HG02678 (cell line): ENCODE data around the gene ITGAD.

Experiments used
- ATAC-seq: cut with Tn5 transposase; IDR thresholded peaks from one replicate; pipeline ENCODE4 v1.9.1; 2021; ENCODE audit warnings: mild to moderate bottlenecking, moderate library complexity; ENCODE audit not compliant: unreplicated experiment

Gene ITGAD

DNA sequence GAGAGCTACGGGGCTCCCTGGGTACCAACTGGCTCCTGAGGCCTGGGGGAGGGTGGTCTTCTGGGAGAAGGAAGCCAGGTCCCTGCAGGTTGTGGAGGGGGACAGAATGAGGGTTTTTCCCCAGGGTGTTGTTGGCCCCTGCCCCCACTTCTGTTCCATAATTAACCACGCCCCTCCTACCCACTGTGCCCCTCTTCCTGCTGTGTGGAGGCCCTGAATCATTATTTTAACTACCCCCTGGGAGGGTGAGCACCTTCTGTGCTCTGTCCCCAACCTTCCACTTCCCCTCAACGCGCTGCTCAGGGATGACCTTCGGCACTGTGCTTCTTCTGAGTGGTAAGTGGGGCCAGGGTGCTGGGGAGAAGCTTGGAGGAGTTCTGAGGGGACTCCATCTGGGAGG is at the start of gene ITGAD:
Gene ITGAD, plus strand, starts transcription at position 280 of the 400 bp plus-strand sequence. Its CDS starts 26 bp downstream, at position 306.
- ATAC-seq: no peak

DNA sequence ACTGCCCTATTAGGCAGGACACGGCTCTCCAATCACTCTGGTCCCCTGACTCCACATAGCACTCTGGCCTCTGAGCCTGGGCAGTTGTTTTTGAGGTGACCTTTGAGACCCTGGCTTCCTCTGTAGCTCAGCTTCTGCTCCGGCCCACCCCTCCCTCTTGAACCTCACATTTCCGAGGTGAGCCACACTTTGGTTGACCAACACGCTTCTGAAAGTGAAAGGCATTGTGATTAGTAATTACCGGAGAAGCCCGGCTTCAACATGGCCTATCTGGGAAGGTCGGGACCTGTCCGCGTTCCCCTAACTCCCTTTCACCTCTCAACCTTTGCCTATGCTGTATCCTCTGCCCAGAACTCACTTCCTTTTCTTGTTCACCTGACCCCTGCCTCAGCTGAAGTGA is 48.4 kb upstream of the ITGAD start:
- ATAC-seq: peak; percentile 85

DNA sequence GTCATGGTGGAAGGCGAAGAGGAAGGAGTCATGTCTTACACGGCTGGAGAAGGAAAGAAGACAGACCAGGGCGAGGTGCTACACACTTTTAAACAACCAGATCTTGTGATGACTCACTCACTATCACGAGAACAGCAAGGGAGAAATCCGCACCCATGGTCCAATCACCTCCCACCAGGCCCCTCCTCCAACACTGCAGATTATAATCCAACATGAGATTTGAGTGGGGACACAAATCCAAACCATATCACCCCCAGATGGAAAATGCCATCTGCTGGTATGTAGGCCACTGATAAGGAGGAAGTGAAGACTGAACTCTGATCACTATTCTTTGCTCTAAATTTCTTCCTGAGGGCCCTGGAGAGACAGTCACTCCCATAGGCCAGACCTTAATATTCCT is 45.7 kb upstream of the ITGAD start:
- no peak for ATAC-seq

DNA sequence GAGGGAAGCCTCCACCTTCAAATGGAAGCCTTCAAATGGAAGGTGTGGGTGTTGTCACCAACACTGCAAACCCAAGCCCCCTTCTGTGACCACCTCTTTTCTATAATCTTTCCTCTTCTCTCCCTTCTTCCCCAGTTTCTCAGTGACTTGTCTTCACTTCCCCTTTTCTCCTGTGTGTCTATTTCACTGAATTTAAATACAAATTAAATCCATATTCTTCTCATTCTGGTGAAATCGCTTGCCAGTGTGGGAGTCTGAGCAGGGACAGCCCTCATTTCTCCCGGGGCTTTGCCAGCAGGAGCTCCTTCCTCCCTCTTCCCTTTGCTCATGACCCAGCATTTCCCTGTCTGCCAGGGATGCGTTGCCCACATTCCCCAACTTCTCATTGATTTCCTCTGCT is 44.6 kb upstream of the ITGAD start:
- no peak for ATAC-seq

DNA sequence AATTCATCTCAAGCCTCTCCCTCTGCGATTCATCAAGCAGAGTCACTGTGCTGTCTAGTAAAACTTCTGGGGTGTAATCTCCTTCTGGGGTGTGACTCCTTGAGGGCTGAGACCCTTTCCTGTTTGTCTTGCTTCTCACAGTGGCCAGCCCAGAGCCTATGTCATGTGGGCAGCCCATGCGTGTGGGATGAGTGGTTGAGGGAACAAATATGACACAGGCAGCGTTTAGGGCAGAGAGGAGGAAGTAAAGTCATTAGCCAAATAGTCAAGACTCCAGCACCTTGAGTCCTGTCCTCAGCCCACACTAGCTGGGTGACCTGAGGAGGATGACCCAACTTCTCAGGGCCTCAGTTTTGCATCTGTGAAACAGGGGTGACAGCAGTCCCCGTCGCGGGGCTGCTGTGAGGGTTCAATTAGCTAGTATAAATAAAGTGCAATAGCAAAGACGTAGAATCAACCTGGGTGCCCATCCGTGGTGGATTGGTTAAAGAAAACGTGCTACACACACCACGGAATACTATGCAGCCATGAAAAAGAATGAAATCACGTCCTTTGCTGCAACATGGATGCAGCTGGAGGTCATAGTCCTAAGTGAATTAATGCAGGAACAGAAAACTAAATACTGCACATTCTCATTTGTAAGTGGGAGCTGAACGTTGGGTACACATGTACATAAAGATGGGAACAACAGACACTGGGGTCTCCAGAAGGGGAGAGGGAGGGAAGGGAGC is 42.7 kb upstream of the ITGAD start:
- ATAC-seq: no peak

DNA sequence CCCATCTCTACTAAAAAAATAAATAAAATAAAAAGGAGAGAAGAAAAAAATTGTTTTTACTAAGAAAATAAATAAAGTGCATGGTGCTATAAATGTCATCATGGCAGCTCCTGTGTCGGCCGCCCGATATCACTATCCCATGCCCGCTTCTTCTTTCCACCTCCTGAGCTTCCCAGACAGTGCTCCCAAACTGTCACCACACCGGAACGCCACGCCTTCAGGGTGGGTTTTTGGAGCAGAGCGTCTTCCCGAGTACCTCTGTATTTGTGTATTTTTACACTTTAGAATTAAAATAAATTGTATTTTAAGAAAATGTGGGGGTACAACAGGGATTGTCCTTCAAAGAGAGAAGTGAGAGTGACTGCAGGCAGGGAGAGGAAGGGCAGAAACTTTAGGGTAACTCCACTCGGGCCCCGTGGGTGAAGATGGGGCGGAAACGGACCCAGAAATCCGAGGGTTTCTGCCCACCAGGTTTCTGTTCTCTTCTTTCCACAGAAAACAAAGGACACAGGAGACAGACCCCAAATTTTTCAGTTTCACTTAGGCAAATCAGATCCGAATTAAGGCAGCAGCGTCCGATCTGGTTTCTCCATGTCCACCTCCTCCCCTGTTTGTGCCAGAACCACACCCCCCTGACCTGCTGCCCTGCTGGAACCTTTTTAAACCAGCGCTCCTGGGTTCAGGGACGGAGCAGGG is 41.7 kb upstream of the ITGAD start:
- ATAC-seq: no peak

DNA sequence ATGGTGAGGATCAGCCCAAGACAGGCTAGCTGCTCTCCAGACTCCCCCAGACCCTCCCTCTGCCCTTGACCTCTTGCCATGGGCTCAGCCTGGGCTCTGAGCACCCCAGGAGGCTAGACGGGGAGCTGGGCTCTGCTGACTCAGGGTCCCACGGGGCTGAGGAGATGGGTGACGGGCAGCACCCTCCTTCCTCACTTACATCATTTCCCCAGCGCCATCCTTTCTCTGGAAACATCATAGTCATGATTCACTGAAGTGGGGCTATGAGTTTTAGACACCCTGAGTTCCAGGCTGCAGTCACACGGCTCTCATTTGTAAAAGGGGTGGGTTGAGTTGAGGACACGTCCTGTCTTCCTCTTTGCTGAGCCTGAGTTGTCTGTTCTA is 41.2 kb upstream of the ITGAD start:
- no peak for ATAC-seq

DNA sequence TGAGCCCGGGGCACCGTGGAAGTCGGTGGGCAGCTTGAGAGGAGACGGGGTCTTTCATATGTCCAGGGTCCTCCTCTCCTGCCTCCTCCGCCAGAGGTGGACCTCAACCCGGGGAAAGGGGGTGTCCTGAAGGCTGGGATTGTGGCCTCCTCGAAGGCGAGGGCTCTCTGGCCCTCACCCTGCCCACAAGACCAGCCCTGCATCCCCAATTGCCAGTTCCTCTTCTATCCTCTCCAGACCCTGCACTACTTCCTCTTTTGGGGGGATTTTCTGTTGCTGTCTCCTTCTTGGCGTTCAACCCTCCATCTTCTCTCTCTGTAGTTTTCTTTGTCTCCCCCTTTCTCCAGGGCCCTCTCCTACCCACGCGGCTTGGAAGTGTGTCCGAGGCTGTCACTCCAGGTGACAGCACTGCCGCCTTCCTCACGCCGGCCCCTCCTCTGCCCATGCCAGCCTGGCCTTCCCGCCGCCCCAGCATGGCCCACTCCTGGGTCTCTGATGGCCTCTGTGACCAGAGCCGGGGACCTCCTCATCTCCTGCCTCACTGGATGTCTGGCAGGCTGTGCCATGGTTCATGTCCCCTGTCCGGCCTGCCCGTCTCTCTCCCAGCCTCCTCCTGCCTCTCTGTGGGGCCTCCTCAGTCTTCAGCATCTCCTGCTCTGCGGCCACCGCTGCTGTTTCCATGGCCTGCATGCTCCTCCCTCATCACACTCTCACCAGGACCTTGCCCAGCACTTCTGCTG is 40.6 kb upstream of the ITGAD start:
- ATAC-seq: no peak

DNA sequence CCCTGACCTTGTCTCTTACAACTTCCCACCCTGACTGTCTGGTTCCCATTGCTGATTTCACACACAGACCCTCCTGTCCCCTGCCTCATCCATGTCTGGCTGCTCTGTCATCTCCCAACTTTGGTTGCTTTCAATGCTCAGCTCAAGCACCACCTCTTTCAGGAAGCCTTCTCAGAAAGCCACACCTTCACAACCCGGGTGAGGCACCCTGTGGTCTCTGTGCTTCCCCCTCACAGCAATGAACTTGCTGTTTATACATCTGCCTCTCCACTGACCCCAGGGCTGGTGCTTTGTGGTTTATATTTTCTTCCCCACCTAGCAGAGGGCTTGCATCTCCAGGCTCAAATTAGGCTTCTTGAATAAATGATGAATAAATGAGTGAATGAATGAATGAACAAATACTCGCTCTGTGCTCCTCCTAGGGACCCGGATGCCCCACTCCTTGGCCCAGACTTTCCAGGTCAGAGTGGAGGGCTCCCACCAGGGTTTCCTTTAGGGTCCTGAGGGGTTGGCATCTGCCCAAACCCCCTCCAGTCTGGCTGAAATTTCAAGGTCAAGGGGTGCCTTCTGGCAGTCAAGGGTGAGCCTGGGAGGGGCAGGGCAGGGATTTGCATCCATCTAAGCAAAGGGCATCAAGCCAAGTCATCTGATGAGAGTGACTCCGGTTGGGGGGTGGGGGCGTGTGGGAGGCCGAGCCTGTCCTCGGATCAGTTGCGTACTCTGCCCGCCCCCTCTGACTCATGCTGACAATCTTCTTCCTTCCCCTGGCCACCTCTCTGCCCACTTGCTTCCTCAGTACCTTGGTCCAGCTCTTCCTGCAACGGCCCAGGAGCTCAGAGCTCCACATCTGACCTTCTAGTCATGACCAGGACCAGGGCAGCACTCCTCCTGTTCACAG is 38.5 kb upstream of the ITGAD start, which contains the start of gene ITGAX:
Gene ITGAX, plus strand, starts transcription at position 783 of the 898 bp plus-strand sequence. Its CDS starts 79 bp downstream, at position 862.
- ATAC-seq: peak; percentile 80

DNA sequence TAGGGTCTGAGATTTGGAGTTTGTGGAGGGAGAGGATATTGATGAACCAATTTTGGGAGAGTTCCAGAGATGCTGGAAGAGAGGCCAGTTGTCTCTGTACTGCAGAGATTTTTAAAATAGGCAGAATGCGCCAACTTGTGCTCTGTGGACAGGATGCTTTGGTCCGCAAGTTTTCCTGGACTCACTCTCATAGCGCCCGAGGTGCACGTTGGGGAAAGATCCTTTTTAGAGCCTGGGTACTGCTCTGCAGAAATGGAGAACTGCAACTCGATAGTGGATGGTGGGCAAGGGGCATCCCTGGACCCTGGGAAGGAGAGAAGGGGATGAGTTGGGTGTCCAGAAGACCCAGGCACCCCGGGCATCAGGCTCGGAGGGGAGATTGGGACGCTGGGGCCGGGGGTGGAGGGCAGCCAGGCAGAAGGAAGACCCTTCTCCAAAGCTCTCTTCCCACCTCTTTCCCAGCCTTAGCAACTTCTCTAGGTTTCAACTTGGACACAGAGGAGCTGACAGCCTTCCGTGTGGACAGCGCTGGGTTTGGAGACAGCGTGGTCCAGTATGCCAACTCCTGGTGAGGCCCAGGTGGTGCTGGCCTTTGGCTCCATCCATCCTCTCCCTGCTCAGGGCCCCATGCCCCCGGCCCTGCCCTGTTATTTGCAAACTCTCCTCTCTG is 37.6 kb upstream of the ITGAD start:
- no peak for ATAC-seq

DNA sequence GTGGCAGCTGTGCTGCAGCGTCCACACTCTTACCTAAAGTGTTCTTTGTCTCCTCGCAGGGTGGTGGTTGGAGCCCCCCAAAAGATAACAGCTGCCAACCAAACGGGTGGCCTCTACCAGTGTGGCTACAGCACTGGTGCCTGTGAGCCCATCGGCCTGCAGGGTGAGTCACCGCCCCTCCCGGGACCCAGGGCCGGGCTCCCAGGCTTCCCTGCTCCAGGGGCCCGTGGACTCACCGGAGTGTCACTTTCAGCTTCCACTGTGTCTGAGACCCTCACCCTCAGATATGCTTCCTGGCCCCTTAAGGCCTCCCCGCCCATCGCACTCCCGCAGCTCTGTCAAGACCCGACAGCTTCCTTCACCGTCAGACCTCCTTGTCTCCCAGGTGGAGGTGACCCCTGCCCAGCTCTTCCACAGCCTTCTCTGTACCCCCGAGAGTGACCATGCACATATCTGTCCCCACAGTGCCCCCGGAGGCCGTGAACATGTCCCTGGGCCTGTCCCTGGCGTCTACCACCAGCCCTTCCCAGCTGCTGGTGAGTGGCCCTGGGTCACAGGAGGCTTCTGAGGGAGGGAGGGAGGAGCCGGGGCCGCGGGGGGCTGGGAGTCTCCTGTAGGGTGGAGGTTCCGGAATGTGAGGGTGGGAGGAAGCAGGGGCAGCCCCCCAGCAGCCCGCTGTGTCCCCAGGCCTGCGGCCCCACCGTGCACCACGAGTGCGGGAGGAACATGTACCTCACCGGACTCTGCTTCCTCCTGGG is 36.4 kb upstream of the ITGAD start:
- ATAC-seq: no peak

DNA sequence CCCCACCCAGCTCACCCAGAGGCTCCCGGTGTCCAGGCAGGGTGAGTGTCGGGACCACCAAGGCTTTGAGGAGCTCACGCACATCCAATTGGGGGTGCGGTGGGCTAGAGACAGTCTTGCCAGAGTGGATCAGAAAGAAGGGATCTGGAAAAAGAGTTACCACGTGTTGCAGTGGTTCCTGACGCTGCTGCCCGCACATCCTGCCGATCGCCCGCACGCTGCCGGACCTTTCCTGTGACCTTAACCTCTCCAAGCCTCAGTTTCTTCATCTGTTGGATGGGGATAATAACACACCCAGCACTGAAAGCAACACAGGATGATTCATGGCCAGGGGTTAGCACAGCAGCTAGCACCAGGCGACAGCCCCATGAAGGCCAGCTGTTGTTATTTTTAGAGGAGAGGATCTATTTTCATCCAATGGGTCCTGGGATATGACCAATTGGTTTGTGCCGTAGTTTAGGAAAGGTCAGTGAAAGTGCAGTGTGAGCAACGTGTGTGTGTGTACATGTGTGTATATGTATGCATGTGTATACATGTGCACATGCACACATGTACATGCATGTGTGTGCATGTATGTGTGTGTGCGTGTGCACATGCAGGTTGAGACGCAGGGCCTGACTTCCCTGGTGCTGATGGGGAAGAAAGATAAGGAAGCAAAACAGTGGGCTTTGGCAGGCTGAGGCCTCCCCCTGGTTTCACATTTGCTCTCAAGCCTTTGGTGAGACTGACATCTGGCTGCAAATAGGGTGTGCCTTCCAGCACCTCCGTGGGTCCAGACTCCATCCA is 35.6 kb upstream of the ITGAD start:
- no peak for ATAC-seq

DNA sequence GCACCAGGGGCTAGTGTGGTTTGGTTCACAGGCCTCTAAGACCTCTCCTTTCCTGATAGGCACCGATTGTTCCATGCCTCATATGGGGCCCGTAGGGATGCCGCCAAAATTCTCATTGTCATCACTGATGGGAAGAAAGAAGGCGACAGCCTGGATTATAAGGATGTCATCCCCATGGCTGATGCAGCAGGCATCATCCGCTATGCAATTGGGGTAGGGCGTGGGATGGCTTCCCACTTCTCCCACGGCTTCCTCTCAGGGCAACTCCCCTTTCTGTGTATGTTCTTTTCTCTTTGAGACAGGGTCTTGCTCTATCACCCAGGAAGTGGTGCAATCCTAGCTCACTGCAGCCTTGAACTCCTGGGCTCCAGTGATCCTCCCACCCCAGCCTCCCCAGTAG is 32.9 kb upstream of the ITGAD start:
- no peak for ATAC-seq

DNA sequence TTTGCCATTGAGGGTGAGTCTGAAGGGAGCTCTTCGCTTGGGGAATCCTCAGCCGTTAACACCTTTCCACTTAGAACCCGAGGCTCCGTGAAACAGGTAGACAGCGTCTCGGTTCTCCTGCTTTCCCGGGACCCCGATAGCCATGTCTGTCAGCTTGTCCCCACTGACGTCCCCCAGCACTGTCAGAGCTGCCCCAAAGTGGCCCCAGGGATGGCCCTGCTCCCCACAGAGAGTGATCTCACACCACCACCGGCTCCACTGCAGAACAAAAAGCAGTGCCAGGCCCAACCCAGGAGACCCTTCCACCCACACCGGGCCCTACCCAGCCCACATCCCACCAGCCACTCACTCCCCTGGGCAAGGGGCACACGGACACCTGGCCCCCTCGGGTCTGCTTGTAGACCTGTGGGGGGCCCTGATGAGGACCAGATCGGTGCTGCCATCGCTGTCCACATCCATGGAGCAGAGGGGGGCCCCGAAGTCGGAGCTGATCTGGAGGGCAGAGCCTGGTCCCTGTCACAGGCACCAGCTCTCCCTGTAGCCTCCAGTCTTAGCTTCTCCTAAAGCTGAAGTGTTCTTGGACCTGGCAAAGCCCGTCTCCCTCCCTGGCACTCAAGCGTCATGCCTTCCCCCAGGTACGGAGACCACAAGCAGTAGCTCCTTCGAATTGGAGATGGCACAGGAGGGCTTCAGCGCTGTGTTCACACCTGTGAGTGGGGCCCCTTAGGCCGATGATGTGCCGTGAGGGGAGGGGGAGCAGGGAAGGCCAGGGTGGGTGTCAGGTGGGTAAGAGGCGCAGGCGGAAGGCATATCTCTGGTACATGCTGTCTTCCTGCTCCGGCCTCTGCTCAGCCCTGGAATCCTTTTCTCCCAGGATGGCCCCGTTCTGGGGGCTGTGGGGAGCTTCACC is 31.7 kb upstream of the ITGAD start:
- ATAC-seq: no peak

DNA sequence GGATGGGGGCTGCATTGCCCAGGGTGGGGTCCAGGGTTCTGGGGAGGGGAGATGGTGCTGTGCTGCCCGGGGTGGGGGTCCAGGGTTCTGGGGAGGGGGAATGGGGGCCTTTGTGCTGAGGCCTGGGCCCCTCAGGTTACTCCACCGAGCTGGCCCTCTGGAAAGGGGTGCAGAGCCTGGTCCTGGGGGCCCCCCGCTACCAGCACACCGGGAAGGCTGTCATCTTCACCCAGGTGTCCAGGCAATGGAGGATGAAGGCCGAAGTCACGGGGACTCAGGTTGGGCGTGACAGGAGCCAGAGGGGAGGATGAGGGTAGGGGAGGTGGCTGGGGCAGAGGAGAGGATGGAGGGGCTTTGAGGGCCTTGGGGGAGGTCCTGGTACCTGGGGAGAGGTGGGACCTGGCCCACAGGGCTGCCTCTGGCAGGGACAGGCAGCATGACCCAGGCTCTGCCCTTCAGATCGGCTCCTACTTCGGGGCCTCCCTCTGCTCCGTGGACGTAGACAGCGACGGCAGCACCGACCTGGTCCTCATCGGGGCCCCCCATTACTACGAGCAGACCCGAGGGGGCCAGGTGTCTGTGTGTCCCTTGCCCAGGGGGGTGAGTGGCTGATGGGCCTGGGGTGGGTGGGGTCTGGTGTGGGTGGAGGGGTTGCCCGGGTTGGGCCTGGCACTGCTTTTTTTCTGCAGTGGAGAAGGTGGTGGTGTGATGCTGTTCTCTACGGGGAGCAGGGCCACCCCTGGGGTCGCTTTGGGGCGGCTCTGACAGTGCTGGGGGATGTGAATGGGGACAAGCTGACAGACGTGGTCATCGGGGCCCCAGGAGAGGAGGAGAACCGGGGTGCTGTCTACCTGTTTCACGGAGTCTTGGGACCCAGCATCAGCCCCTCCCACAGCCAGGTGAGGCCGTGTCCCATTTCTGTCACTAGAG is 30.4 kb upstream of the ITGAD start:
- ATAC-seq: no peak

DNA sequence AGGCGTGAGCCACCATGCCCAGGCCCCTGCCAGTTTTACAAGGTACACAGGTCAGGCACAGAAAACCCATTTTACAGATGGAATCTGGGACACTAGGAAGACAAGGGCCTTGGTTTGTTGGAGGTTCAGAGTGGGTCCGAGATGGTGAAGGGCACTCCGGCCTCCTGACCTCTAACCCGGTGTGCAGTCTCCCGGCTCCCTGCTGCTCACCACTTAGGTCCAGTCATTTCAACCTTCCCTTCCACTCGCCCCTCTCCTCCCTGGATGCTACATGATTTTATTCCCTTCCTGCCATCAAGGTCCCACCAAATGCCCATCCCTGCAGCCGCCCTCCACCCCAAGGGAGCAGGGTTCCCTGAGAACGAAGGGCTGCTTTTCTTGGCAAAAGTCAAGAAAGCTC is 29.4 kb upstream of the ITGAD start:
- no peak for ATAC-seq

DNA sequence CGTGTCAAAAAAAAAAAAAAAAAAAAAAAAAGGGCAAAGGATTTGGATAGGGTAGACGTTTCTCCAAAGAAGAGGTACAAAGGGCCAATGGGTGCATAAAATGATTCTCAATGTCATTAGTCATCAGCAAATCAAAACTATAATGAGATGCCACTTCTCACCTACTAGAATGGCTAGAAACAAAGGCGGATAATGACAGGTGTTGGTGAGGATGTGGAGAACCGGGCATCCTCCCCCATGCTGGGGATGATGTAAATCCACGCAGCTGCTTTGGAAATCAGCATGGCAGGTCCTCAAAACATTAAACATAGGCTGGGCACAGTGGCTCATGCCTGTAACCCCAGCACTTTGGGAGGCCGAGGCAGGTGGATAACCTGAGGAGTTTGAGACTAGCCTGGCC is 28.7 kb upstream of the ITGAD start:
- ATAC-seq: no peak
